Hepatocyte (in vitro differentiated cells): ENCODE results near the gene TPGS2.

ENCODE experiments used
- EZH2 ChIP-seq: fragments of 200-600 bp; sonication (generic); IDR thresholded peaks from 2 replicates; pipeline ENCODE4 v1.6.1; 2016; ENCODE audit warnings: antibody characterized with exemption, mild to moderate bottlenecking, borderline replicate concordance
- EZH2phosphoT487 ChIP-seq: fragments of 200-600 bp; sonication (generic); IDR thresholded peaks from one replicate; pipeline ENCODE4 v1.6.1; 2018; ENCODE audit warnings: antibody characterized with exemption, mild to moderate bottlenecking, low read depth, moderate library complexity; ENCODE audit not compliant: unreplicated experiment, severe bottlenecking
- TF ChIP-seq, protein P1 (sequence below): fragments of 200-600 bp; sonication (generic); IDR thresholded peaks from 2 replicates; pipeline ENCODE4 v1.5.1; 2016; ENCODE audit warnings: antibody characterized with exemption, mild to moderate bottlenecking; ENCODE audit not compliant: poor library complexity

DNA sequence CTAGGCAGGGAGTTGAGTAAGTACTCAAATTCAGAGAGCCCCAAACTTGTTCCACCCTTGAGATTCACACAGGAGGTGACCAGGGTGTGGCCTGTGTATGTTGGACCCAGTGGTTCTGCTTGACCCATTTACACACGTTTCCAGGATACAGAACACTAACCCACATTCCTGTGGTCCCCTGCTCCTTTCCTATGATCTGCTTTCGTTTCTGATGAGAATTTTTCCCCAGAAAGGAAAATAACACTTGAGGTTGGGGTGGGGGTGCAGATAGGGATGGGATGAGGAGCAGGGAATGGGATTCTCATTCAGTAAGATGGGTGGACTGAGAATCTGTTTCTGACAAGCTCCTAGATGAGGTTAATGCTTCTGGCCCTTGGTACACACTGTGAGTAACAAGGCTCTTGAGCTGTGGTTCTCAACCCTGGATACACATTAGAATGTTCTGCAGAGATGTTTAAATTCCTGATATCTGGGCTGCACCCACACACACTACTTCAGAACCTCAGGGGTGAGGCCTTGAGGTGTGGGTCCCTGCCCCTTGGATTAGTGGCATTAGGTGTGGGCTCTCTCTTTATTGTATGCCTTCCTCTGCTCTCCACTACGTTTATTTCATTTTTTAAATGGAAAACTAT lies 58.4 kb downstream of the TPGS2 start:
- TF ChIP-seq EZH2, result no peak
- TF ChIP-seq, protein P1, sequence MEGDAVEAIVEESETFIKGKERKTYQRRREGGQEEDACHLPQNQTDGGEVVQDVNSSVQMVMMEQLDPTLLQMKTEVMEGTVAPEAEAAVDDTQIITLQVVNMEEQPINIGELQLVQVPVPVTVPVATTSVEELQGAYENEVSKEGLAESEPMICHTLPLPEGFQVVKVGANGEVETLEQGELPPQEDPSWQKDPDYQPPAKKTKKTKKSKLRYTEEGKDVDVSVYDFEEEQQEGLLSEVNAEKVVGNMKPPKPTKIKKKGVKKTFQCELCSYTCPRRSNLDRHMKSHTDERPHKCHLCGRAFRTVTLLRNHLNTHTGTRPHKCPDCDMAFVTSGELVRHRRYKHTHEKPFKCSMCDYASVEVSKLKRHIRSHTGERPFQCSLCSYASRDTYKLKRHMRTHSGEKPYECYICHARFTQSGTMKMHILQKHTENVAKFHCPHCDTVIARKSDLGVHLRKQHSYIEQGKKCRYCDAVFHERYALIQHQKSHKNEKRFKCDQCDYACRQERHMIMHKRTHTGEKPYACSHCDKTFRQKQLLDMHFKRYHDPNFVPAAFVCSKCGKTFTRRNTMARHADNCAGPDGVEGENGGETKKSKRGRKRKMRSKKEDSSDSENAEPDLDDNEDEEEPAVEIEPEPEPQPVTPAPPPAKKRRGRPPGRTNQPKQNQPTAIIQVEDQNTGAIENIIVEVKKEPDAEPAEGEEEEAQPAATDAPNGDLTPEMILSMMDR, result no peak
- no peak for TF ChIP-seq EZH2phosphoT487
